SIG-M5 (cell line): ENCODE data around the gene HACD3.
"Not testable (repeated sequence)": the region's sequence is repeated elsewhere in the genome, so short reads cannot be mapped to it uniquely, and the experiment has no call there.

Experiments
- DNase-seq: peaks from one replicate; lab custom pipeline; 2025; lab: John Stamatoyannopoulos, UW

The HACD3 gene

GRCh38 chr15:65550681-65551098 lies 20.4 kb downstream of the HACD3 start:
- no peak for DNase-seq

DNA sequence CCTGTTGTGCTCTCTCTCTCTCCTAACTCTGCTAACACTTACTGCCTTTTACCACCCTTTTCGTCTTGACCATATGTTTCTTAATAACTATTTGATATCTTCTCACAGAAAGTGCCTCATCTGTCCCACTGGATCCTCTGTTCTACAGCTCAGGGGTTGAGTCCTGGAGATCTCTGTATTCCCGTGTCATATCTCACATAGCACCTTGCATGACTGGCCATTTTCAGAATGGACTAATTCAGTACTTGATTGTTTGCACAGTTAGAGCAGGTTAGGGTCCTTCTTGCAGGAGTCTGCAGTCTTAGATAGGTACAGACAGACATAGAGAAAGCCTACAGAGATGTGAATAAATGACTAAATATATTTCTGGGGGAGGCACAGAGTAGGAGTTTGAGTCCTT lies 20.9 kb downstream of the HACD3 start:
- DNase-seq: no peak

DNA sequence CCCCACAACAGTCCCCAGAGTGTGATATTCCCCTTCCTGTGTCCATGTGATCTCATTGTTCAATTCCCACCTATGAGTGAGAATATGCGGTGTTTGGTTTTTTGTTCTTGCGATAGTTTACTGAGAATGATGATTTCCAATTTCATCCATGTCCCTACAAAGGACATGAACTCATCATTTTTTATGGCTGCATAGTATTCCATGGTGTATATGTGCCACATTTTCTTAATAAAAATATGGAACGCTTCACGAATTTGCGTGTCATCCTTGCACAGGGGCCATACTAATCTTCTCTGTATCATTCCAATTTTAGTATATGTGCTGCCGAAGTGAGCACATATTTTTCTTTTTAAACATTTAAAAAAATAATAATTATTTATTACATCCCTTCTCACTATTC lies 22.6 kb downstream of the HACD3 start:
- not testable (repeated sequence) for DNase-seq

- no peak for DNase-seq
Measured at GRCh38 chr15:65553691-65554090, 23.4 kb downstream of the HACD3 start.

GRCh38 chr15:65556622-65557021 lies 26.4 kb downstream of the HACD3 start:
- DNase-seq: no peak

- no peak for DNase-seq
Measured at GRCh38 chr15:65558336-65558735, 28.1 kb downstream of the HACD3 start.

DNA sequence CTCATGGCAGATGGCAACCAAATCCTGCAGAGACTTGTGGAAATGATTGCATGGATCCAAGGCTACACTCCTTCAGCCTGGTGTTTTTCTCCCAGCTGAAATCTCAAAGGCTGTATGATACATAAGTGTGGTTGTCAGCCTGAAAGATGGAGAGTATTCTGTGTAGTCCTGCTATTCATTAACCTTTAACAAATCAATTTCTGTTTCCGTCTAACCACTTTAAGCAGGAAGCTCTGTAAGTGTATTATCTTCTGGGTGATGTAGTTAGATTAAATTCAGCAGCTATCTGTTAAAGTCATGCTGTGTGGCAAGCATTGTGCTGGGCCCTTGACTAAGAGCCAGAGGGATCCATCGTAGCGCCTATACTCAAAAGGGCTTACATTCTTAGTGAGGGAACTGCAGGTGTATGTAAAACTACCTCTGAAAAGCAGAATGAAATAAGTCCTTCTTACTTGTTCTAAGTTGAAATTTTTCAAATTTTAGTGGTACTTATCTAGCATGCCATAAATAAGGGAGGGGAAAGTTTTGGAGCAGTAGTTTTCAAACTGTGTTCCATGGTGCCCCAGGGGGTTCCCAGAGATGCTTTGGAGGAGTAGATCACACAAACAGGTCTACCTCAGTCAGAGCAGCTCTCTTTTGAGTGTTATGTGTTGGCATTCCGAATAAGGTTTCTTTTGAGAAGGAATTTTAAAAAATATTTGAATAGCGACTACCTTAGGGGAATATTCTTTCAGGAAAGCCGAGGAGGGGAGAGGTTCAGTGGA lies 28.9 kb downstream of the HACD3 start:
- DNase-seq: no peak

DNA sequence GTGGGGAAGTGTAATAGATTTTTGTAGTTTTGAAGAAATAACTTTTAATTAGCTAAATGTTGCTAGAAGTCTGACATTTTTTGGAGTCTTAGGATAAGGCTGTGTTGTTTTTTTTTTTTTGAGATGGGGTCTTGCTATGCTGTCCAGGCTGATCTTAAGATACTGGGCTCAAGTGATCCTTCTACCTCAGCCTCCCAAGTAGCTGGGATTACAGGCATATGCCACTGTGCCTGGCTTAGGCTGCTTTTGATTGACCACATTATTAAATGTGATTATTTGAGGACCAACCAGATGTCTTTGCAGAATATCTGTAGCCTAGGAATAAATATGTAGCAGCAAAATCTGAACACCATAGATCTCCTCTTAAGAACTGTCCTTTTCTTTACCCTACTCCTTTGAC lies 29.7 kb downstream of the HACD3 start:
- DNase-seq: no peak

DNA sequence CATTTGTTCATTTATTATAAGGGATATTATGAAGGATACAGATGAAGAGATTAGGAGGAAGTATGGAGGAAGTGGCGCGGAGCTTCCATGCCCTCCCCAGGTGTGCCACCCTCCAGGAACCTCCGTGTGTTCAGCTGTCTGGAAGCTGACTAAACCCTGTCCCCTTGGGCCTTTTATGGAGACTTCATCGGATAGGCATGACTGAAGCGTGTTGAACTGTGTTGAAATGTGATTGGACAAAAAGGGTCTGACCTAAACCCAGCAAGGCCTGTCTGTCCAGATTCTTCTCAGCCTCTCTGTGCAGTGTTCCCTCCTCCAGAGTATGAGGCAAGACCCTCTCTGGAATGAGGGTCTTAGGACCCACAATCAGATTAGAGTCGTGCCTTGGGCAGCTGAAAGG lies 31.7 kb downstream of the HACD3 start:
- DNase-seq: no peak

DNA sequence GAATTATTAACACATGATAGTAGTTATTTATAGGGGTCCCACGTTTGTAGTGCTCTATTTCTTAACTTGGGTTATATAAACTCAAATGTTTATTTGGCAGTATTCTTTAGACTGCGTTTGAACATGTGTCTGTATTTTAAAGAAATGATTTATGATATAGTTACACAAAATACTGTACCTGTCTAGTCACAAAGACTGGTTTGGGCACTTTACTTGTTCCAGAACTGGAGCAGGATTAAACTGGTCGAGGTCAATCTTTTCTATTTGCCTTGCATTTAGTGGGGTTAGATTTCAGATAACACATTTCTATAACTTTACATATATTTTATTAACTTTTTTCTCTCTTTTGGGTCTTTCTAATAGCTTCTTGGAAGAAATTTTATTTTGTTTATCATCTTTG lies 39.5 kb downstream of the HACD3 start:
- no peak for DNase-seq

DNA sequence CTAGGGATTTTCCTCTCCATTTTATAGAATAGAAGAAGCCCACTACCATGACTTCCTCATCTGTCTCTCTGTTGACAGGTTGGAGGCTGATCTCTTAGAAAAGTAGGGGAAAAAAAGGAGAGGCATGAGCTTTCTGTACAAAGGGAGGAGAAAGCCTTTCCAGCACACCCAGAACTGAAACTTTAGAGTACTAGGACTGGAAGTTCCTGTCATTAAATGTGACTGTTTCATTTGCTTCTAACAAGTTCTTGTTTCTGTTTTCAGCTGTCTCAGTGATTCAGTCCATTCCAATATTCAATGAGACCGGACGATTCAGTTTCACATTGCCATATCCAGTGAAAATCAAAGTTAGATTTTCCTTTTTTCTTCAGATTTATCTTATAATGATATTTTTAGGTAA lies 41.7 kb downstream of the HACD3 start:
- DNase-seq: no peak

- no peak for DNase-seq
Measured at GRCh38 chr15:65576664-65577063, 46.4 kb downstream of the HACD3 start.

GRCh38 chr15:65577129-65577996 lies 47.1 kb downstream of the HACD3 start:
- DNase-seq: no peak

DNA sequence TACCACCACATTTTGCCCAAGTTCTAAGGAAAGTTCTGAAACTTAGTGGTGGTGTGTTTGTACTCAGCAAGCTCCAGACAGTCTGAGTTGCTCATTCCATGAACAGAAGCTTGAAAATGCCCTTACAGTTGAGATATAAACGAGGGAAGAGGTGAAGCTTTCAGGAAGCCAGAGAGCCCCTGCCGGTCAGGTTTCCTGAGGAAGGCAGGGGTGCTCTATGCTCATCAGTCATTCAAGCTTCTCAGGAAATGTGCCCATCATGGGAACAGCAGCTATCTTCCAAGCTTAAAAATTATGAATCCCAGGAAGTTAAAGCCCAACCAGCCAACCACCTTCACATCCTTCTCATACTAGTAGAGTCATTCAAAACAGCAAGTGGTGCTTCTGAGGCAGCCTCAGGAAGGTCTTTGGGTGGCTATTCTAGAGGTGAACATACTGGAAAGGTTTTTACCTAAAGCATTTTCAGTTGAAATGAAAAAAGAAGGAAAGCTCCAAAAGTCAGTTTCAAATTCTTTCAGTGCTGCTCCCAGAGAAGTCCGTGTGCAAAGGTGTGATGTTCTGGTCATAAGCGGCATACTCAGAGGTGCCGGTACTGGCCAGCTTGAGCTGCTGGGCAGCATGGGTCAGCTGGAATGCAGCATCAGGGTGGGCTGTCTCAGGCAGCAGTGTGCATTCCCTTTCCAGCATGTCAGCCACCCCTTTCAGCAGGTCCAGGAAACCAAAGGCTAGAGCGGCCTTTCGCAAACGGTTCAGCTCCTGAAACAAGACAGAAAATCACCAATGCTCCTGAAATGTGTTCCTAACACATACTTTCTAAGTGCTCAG lies 48.9 kb downstream of the HACD3 start:
- DNase-seq: no peak

DNA sequence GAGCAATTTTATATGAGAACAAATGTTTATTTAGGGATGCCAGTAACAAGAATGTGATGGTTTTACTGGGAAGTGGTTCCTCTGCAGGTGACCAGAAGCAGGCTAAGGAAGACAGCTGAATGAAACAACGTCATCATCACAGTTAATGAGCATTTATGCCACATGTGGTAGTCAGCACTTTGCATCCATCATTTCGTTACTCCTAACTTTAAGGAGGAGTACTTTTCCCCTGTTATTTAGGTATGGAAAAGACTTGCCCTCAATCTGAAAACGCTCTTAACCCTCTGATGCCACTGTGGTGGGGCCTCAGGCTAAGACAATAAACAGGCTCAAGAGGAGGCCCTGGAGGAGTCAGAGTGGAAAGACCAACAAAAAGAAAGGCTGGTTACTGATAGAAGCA lies 49.5 kb downstream of the HACD3 start:
- no peak for DNase-seq

- DNase-seq: no peak
Measured at GRCh38 chr15:65580287-65580686, 50.0 kb downstream of the HACD3 start.

GRCh38 chr15:65583701-65584100 lies 53.4 kb downstream of the HACD3 start:
- DNase-seq: no peak

- DNase-seq: no peak
Measured at GRCh38 chr15:65584241-65584640, 54.0 kb downstream of the HACD3 start.

GRCh38 chr15:65587094-65587493 lies 56.8 kb downstream of the HACD3 start:
- DNase-seq: no peak

GRCh38 chr15:65595960-65596359 lies 65.7 kb downstream of the HACD3 start:
- no peak for DNase-seq

GRCh38 chr15:65598468-65598867 lies 68.2 kb downstream of the HACD3 start:
- no peak for DNase-seq

DNA sequence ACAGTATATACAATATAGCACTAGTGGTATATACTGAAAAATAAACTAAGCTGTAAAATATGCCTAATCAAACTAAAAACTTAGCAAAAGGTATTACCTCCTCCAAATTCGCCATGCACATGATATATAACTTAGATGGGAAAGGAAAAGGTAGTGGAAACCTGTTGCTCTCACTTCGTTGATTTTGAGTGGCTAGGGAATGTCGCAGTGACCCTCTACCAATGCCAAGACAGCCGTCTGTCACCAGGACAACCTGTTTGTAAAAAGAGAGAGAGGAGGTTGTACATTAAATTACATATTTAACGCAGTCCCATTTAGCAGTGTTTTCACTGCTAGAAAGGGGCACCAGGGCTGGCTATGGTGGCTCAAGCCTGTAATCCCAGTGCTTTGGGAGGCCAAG lies 69.4 kb downstream of the HACD3 start:
- DNase-seq: no peak

GRCh38 chr15:65603134-65603533 lies 72.9 kb downstream of the HACD3 start:
- no peak for DNase-seq
